Tibial nerve (tissue), 4 donors: Measurements from ENCODE around the gene OLFM1. TPM values are rescaled to one million over a fixed set of nuclear protein-coding genes. Genes with fewer than 3 reads are reported as not detected.
A peak's percentile ranks its signal among the peaks of the same experiment; 100 is the strongest.

Source experiments
- DNase-seq, 2 donors: peaks; one replicate each; pipeline ENCODE4 v3.0.0-alpha.2; 2019; ENCODE audit warnings: low spot score in 2 of 2
- H3K27ac ChIP-seq, 4 donors: fragments of 200-600 bp; sonication (generic) in 3 of 4; one replicate each; pipeline ENCODE4 v1.5.1; 2017 to 2019; ENCODE audit warnings: mild to moderate bottlenecking in 1 of 4
- H3K27me3 ChIP-seq, 2 donors: fragments of 200-600 bp; sonication (generic) in 1 of 2; one replicate each; pipeline versions ENCODE4 v1.5.1 to v1.6.0; 2017 to 2019
- H3K36me3 ChIP-seq, 3 donors: fragments of 200-600 bp; sonication (generic); one replicate each; pipeline ENCODE4 v1.5.1; 2018 to 2019
- H3K4me1 ChIP-seq, 4 donors: fragments of 200-600 bp; sonication (generic) in 3 of 4; one replicate each; pipeline ENCODE4 v1.5.1; 2017 to 2019
- H3K4me3 ChIP-seq, 4 donors: fragments of 200-600 bp; sonication (generic) in 3 of 4; one replicate each; pipeline ENCODE4 v1.5.1; 2017 to 2019; ENCODE audit warnings: mild to moderate bottlenecking in 1 of 4, moderate library complexity in 1 of 4
- H3K9me3 ChIP-seq, 4 donors: fragments of 200-600 bp; sonication (generic) in 3 of 4; one replicate each; pipeline ENCODE4 v1.5.1; 2017 to 2019
- CTCF ChIP-seq, 5 experiments: fragments of 200-600 bp in 3 of 5; fragments of 450-650 bp in 2 of 5; sonication (generic) in 3 of 5; IDR thresholded peaks; one replicate each; pipeline ENCODE4 v1.5.1; 2016 to 2019; ENCODE audit warnings: antibody characterized with exemption in 5 of 5, mild to moderate bottlenecking in 3 of 5, moderate library complexity in 2 of 5
- EP300 ChIP-seq, 2 donors: sonication (generic); formaldehyde crosslinking; IDR thresholded peaks; one replicate each; pipeline ENCODE4 v1.6.1; 2017; ENCODE audit warnings: antibody characterized with exemption in 2 of 2, mild to moderate bottlenecking in 1 of 2
- POLR2A ChIP-seq, 2 donors: fragments of 450-650 bp; IDR thresholded peaks; one replicate each; pipeline ENCODE4 v1.6.1; 2017; ENCODE audit warnings: antibody characterized with exemption in 2 of 2, mild to moderate bottlenecking in 2 of 2, moderate library complexity in 2 of 2
- WGBS, 2 donors: methylation state at CpG; one replicate each; pipeline ENCODE4 v1.1.5; 2018; 5-methylcytosine and 5-hydroxymethylcytosine counted together
- total RNA-seq, 4 donors: library from RNA; depleted of rRNA; stranded (reverse); fragments of >200 nt; gene quantifications; one replicate each; pipeline ENCODE4 v1.1.0, GENCODE V29; 2016

The OLFM1 gene
- total RNA-seq, 4 donors from 2014 or later, result 30.3 to 63.8 (median 38.3) TPM

- peak overlapping the region in 1 of 4 donors; percentile 12 for H3K4me3 ChIP-seq
- WGBS, 2 donors, result 52 to 64% methylated on average over 23 of the region's 23 CpGs
- TF ChIP-seq EP300 (IDR thresholded peaks at IDR 0.05), result no peak
- TF ChIP-seq POLR2A (IDR thresholded peaks at IDR 0.05), result no peak
- no peak for TF ChIP-seq CTCF (IDR thresholded peaks at IDR 0.05)
Measured at GRCh38 chr9:135127718-135128670, 40.5 kb downstream of the OLFM1 start.

GRCh38 chr9:135129137-135129695 lies 41.7 kb downstream of the OLFM1 start:
- 78 to 93% methylated on average over 6 to 7 of the region's 7 CpGs for WGBS, 2 donors
- no peak for TF ChIP-seq EP300 (IDR thresholded peaks at IDR 0.05)
- no peak for TF ChIP-seq CTCF (IDR thresholded peaks at IDR 0.05)
- TF ChIP-seq POLR2A (IDR thresholded peaks at IDR 0.05), result no peak
- H3K27ac ChIP-seq, result no peak overlapping the region
- DNase-seq, result no peak
- H3K4me3 ChIP-seq, result no peak overlapping the region
- H3K27me3 ChIP-seq, result no peaks in the 10 kb centered on the region
- H3K36me3 ChIP-seq, result no peaks in the 10 kb centered on the region
- peaks cover 0 to 4% (median 0%) of the 10 kb centered on the region in 4 donors for H3K9me3 ChIP-seq
- H3K4me1 ChIP-seq, result peaks cover 0 to 4% (median 0%) of the 10 kb centered on the region in 4 donors

More at GRCh38 chr9:135127718-135128670, 40.5 kb downstream of the OLFM1 start:
- no peak for DNase-seq
- H3K27me3 ChIP-seq, result no peaks in the 10 kb centered on the region
- H3K36me3 ChIP-seq, result no peaks in the 10 kb centered on the region
- peaks cover 0 to 4% (median 2%) of the 10 kb centered on the region in 4 donors for H3K4me1 ChIP-seq
- H3K9me3 ChIP-seq, result no peaks in the 10 kb centered on the region
- H3K27ac ChIP-seq, result no peak overlapping the region

DNA sequence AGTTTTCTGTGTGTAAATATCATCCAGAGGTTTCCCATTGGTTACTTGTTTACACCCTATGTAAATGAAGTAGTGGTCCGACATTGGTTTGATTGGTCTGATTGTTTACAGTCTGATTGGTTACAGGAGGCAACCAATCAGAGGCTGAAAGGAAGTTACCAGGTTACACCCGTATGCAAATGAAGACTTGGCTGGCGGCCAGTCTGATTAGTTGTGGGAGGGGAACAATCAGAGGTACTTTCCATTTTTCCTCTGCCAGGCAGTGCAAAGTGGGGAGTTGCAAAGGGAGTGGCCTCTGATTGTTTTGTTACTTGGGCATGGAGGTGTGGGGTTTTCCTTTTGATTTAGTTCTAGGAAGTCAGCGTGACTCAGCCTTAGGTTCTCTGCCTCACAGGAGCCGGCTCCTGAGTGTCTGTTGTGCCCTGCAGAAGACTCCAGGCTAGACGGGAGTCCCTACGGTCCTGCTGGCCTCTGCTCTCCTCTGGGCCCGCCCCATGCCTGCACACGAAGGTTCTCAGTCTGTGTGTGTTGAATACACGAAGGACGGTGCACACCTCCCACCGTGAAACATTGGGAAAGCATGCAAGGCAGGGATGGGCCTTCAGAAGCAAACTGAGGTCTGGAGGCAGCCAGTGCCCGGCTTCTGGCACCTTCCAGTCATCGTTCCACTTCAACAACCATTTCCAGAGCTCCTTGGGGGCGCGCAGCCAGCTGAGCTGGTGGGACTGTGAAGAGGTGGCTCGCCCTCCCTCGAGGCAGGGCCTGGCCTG lies 42.9 kb downstream of the OLFM1 start:
- Histone ChIP-seq H3K27ac (peak overlapping the region in 1 of 4 donors; percentile 31), H3K4me1 (no peaks in the 10 kb centered on the region), H3K27me3 (no peaks in the 10 kb centered on the region), H3K4me3 (no peak overlapping the region), H3K9me3 (peaks cover 0 to 15% (median 0%) of the 10 kb centered on the region in 4 donors), H3K36me3 (no peaks in the 10 kb centered on the region)
- no peak for TF ChIP-seq EP300 (IDR thresholded peaks at IDR 0.05)
- no peak for TF ChIP-seq POLR2A (IDR thresholded peaks at IDR 0.05)
- TF ChIP-seq CTCF (IDR thresholded peaks at IDR 0.05), result no peak
- DNase-seq, result peak in 1 of 2 donors; percentile 30
- WGBS, 2 donors, result 78 to 83% methylated on average over 17 to 18 of the region's 18 CpGs

GRCh38 chr9:135131488-135131887 lies 44.0 kb downstream of the OLFM1 start:
- Histone ChIP-seq H3K4me1 (no peaks in the 10 kb centered on the region), H3K27ac (no peak overlapping the region), H3K9me3 (peaks cover 0 to 19% (median 0%) of the 10 kb centered on the region in 4 donors), H3K36me3 (no peaks in the 10 kb centered on the region), H3K27me3 (no peaks in the 10 kb centered on the region), H3K4me3 (no peak overlapping the region)
- WGBS, 2 donors, result 76 to 85% methylated on average over 8 of the region's 8 CpGs
- TF ChIP-seq CTCF (IDR thresholded peaks at IDR 0.05) (no peak), EP300 (IDR thresholded peaks at IDR 0.05) (no peak), POLR2A (IDR thresholded peaks at IDR 0.05) (no peak)
- DNase-seq, result no peak
